Measurements from ENCODE around the gene PLB1. TPM values are rescaled to one million over a fixed set of nuclear protein-coding genes. Genes with fewer than 3 reads are reported as not detected.

The PLB1 gene
- total RNA-seq, 4 donors from 2014 or later = 1.5 to 16.5 (median 4.6) TPM

DNA sequence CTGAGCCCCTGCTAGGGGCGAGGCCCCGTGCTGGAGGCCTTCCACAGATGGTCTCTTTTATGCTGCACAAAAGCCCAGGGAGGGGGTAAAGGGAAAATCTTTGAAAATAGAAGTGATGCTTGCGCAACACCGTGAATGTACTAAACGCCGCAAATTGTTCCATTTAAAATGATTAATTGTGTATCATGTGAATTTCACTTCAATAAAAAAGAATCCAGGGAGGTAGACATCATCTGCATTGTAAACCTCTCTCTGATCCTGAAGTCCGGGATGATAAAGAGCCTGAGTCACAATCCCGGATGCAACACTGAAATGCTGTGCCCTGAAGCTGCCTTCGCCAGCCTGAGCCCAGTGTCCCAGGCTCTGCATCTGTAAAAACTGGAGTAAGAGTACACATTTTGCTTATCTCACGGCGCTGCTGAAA is 148.1 kb downstream of the PLB1 start:
- TF ChIP-seq CTCF (IDR thresholded peaks at IDR 0.05; ENCODE audit: low read depth) = no peak

DNA sequence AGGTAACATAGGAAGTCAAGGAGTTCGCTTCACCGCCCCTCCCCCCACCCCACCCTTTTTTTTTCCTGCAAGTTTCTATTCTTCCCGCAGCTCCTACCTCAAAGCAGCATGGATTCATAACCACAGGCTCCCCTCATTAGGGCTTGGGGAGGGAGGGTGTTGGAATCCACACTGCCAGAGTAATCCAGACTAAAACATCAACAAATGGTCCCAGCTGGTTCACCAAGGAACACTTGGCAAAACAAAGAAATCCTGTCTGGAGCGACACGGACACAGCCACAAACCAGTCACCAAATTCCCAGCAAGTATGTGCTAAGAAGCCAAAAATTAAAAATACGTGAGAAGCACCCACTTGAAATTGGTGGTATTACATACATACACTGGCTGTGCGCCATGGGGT is 148.9 kb downstream of the PLB1 start:
- TF ChIP-seq CTCF (IDR thresholded peaks at IDR 0.05; ENCODE audit: low read depth) = no peak

GRCh38 chr2:28645553-28645952 is 149.7 kb downstream of the PLB1 start:
- no peak for TF ChIP-seq CTCF (IDR thresholded peaks at IDR 0.05; ENCODE audit: low read depth)

- TF ChIP-seq CTCF (IDR thresholded peaks at IDR 0.05; ENCODE audit: low read depth) = no peak
Observed at GRCh38 chr2:28647682-28648081, 151.8 kb downstream of the PLB1 start.

DNA sequence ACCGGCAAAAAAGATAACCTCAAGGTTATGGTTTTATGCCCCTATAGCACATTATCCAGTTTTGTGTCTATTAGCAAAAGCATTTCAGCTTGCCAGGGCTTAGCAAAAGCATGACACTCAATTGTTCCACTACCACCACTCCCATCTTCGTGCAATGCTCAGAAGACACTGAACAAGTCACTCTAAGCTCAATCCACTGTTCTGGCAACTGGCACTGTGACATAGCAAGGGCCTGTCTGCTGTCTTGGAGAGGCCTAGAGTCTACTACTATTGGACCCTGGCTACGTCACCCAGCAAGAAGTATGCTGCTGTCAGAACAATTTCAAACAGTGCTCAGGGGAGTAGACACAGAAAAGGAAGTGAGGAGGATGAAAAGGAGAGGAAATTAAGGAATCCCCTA is 152.3 kb downstream of the PLB1 start:
- no peak for TF ChIP-seq CTCF (IDR thresholded peaks at IDR 0.05; ENCODE audit: low read depth)

DNA sequence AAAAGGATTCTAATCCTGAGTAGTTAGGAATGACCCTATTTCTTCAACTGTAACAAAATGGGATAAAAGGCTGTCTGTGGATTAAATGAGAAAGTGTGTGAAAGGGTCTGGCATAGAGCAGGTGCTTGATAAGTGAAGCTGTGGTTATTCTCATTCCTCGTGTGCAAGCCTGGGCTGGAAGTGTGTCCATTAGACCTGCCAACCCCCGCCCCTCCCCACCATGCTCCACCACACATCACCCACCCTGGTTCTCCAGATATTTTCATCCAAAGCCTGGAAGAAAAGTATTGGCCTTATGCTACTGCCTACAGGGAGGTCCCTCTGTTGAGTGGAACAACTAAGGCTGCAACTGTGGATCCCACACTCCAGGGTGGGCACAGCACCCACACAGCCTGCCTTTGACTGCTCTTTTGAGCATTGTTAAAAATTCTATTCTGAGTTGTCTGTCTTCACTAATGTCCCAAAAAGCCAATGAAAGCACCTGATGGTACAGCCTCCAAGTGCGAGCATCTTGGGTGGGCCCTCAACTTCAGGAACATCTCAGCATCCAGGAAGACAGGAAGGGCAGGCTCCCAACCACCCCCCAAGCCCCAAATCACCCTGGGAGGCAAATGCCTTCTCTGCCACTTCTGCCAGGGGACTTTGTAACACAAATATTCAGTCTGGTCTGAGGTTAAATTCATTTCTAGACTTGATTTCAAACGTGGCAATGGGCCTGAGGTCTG is 153.0 kb downstream of the PLB1 start:
- TF ChIP-seq CTCF (IDR thresholded peaks at IDR 0.05; ENCODE audit: low read depth) = no peak

GRCh38 chr2:28649481-28650265 is 153.8 kb downstream of the PLB1 start:
- TF ChIP-seq CTCF (IDR thresholded peaks at IDR 0.05; ENCODE audit: low read depth) = no peak

All from subcutaneous adipose tissue (tissue), 4 donors.